Stimulated activated memory B cell treated with anti-CD40 and anti-IgM and Interleukin-4, amounts not matched to agents 10 μg/mL and 1 μg/mL and 100 μg/mL, for 72 hours (primary cell): ENCODE data around the gene PMFBP1.

Experiments
- ATAC-seq: fragments of 150-1000 bp; cut with Tn5 transposase; 2 replicates; pipeline ENCODE4 v1.10.0; 2021
- H3K27ac Mint-ChIP-seq: one replicate; pipeline ENCODE4 v1.8.0; 2022; ENCODE audit warnings: mild to moderate bottlenecking, mixed read lengths
- H3K27me3 Mint-ChIP-seq: one replicate; pipeline ENCODE4 v1.8.0; 2022; ENCODE audit warnings: mixed read lengths
- H3K36me3 Mint-ChIP-seq: one replicate; pipeline ENCODE4 v1.8.0; 2022; ENCODE audit warnings: mixed read lengths
- H3K4me1 Mint-ChIP-seq: one replicate; pipeline ENCODE4 v1.8.0; 2022; ENCODE audit warnings: mixed read lengths
- H3K4me3 Mint-ChIP-seq: one replicate; pipeline ENCODE4 v1.8.0; 2022; ENCODE audit warnings: mild to moderate bottlenecking, moderate library complexity, mixed read lengths
- H3K9me3 Mint-ChIP-seq: one replicate; pipeline ENCODE4 v1.8.0; 2022; ENCODE audit warnings: mixed read lengths

The PMFBP1 gene

GRCh38 chr16:72126429-72126765 is 45.6 kb downstream of the PMFBP1 start:
- H3K4me1 Mint-ChIP-seq: peaks cover 11% of the 10 kb centered on the region
- H3K27ac Mint-ChIP-seq: no peak overlapping the region
- H3K36me3 Mint-ChIP-seq: no peaks in the 10 kb centered on the region
- H3K4me3 Mint-ChIP-seq: no peak overlapping the region
- H3K9me3 Mint-ChIP-seq: no peaks in the 10 kb centered on the region
- H3K27me3 Mint-ChIP-seq: no peaks in the 10 kb centered on the region
- ATAC-seq: no peak

GRCh38 chr16:72125635-72126428 is 46.1 kb downstream of the PMFBP1 start:
- H3K9me3 Mint-ChIP-seq: no peaks in the 10 kb centered on the region
- H3K4me3 Mint-ChIP-seq: no peak overlapping the region
- H3K27me3 Mint-ChIP-seq: no peaks in the 10 kb centered on the region
- ATAC-seq: peak; percentile 66
- no peaks in the 10 kb centered on the region for H3K36me3 Mint-ChIP-seq
- no peak overlapping the region for H3K27ac Mint-ChIP-seq
- peaks cover 11% of the 10 kb centered on the region for H3K4me1 Mint-ChIP-seq

GRCh38 chr16:72124761-72125634 is 47.0 kb downstream of the PMFBP1 start:
- Mint-ChIP-seq H3K27me3 (no peaks in the 10 kb centered on the region), H3K4me3 (no peak overlapping the region), H3K36me3 (no peaks in the 10 kb centered on the region), H3K9me3 (no peaks in the 10 kb centered on the region), H3K4me1 (peaks cover 11% of the 10 kb centered on the region), H3K27ac (no peak overlapping the region)
- ATAC-seq: peak; percentile 68

- H3K27ac Mint-ChIP-seq: no peak overlapping the region
- no peaks in the 10 kb centered on the region for H3K9me3 Mint-ChIP-seq
- H3K4me1 Mint-ChIP-seq: peaks cover 11% of the 10 kb centered on the region
- H3K4me3 Mint-ChIP-seq: no peak overlapping the region
- ATAC-seq: no peak
- H3K27me3 Mint-ChIP-seq: no peaks in the 10 kb centered on the region
- H3K36me3 Mint-ChIP-seq: no peaks in the 10 kb centered on the region
Measured at GRCh38 chr16:72124148-72124547, 47.8 kb downstream of the PMFBP1 start.

- no peaks in the 10 kb centered on the region for H3K27me3 Mint-ChIP-seq
- no peak overlapping the region for H3K27ac Mint-ChIP-seq
- H3K4me1 Mint-ChIP-seq: peaks cover 11% of the 10 kb centered on the region
- no peaks in the 10 kb centered on the region for H3K9me3 Mint-ChIP-seq
- no peaks in the 10 kb centered on the region for H3K36me3 Mint-ChIP-seq
- no peak for ATAC-seq
- H3K4me3 Mint-ChIP-seq: no peak overlapping the region
Measured at GRCh38 chr16:72123426-72123825, 48.5 kb downstream of the PMFBP1 start.

- Mint-ChIP-seq H3K27ac (no peak overlapping the region), H3K4me3 (no peak overlapping the region), H3K27me3 (no peaks in the 10 kb centered on the region), H3K36me3 (no peaks in the 10 kb centered on the region), H3K9me3 (no peaks in the 10 kb centered on the region), H3K4me1 (peaks cover 11% of the 10 kb centered on the region)
- ATAC-seq: no peak
Measured at GRCh38 chr16:72122916-72123315, 49.0 kb downstream of the PMFBP1 start.

- H3K4me3 Mint-ChIP-seq: no peak overlapping the region
- no peaks in the 10 kb centered on the region for H3K36me3 Mint-ChIP-seq
- no peaks in the 10 kb centered on the region for H3K27me3 Mint-ChIP-seq
- no peak overlapping the region for H3K27ac Mint-ChIP-seq
- no peaks in the 10 kb centered on the region for H3K9me3 Mint-ChIP-seq
- no peak for ATAC-seq
- peaks cover 11% of the 10 kb centered on the region for H3K4me1 Mint-ChIP-seq
Measured at GRCh38 chr16:72122308-72122707, 49.6 kb downstream of the PMFBP1 start.

- H3K36me3 Mint-ChIP-seq: peaks cover 4% of the 10 kb centered on the region
- no peak for ATAC-seq
- H3K27ac Mint-ChIP-seq: no peak overlapping the region
- H3K27me3 Mint-ChIP-seq: no peaks in the 10 kb centered on the region
- no peak overlapping the region for H3K4me3 Mint-ChIP-seq
- no peaks in the 10 kb centered on the region for H3K9me3 Mint-ChIP-seq
- H3K4me1 Mint-ChIP-seq: peaks cover 4% of the 10 kb centered on the region
Measured at GRCh38 chr16:72120026-72120425, 51.9 kb downstream of the PMFBP1 start.

- H3K4me1 Mint-ChIP-seq: no peaks in the 10 kb centered on the region
Measured at GRCh38 chr16:72113616-72113945, 58.4 kb downstream of the PMFBP1 start.

GRCh38 chr16:72112906-72113615 is 58.9 kb downstream of the PMFBP1 start:
- Mint-ChIP-seq H3K27ac (no peak overlapping the region), H3K27me3 (no peaks in the 10 kb centered on the region), H3K9me3 (no peaks in the 10 kb centered on the region), H3K4me3 (no peak overlapping the region), H3K36me3 (peaks cover 71% of the 10 kb centered on the region), H3K4me1 (no peaks in the 10 kb centered on the region)
- no peak for ATAC-seq

More at GRCh38 chr16:72113616-72113945, 58.4 kb downstream of the PMFBP1 start:
- Mint-ChIP-seq H3K27me3 (no peaks in the 10 kb centered on the region), H3K4me3 (no peak overlapping the region), H3K36me3 (peaks cover 66% of the 10 kb centered on the region), H3K27ac (no peak overlapping the region), H3K9me3 (no peaks in the 10 kb centered on the region)
- ATAC-seq: no peak

GRCh38 chr16:72112452-72112792 is 59.5 kb downstream of the PMFBP1 start:
- Mint-ChIP-seq H3K9me3 (no peaks in the 10 kb centered on the region), H3K36me3 (peaks cover 78% of the 10 kb centered on the region), H3K4me3 (no peak overlapping the region), H3K4me1 (no peaks in the 10 kb centered on the region), H3K27ac (no peak overlapping the region), H3K27me3 (no peaks in the 10 kb centered on the region)
- no peak for ATAC-seq

- H3K4me3 Mint-ChIP-seq: no peak overlapping the region
- no peaks in the 10 kb centered on the region for H3K27me3 Mint-ChIP-seq
- peaks cover 83% of the 10 kb centered on the region for H3K36me3 Mint-ChIP-seq
- no peaks in the 10 kb centered on the region for H3K9me3 Mint-ChIP-seq
- ATAC-seq: no peak
- H3K4me1 Mint-ChIP-seq: no peaks in the 10 kb centered on the region
- H3K27ac Mint-ChIP-seq: no peak overlapping the region
Measured at GRCh38 chr16:72111657-72112451, 60.1 kb downstream of the PMFBP1 start.

GRCh38 chr16:72110662-72111615 is 61.0 kb downstream of the PMFBP1 start:
- Mint-ChIP-seq H3K4me1 (no peaks in the 10 kb centered on the region), H3K9me3 (no peaks in the 10 kb centered on the region), H3K4me3 (no peak overlapping the region), H3K36me3 (peaks cover 93% of the 10 kb centered on the region), H3K27ac (no peak overlapping the region), H3K27me3 (no peaks in the 10 kb centered on the region)
- ATAC-seq: no peak

- Mint-ChIP-seq H3K4me3 (no peak overlapping the region), H3K27me3 (no peaks in the 10 kb centered on the region), H3K4me1 (no peaks in the 10 kb centered on the region), H3K27ac (no peak overlapping the region), H3K36me3 (peaks cover 98% of the 10 kb centered on the region), H3K9me3 (no peaks in the 10 kb centered on the region)
- ATAC-seq: no peak
Measured at GRCh38 chr16:72109966-72110530, 61.9 kb downstream of the PMFBP1 start.
